Uterus (tissue), 4 donors: ENCODE data around the gene EFHD1. TPM values are rescaled to one million over a fixed set of nuclear protein-coding genes. Genes with fewer than 3 reads are reported as not detected.
"Not testable (repeated sequence)": the region's sequence is repeated elsewhere in the genome, so short reads cannot be mapped to it uniquely, and the experiment has no call there.

ENCODE experiments used
- DNase-seq, 2 donors: peaks; one replicate each; pipeline ENCODE4 v3.0.0-alpha.2; 2019 to 2020
- H3K27ac ChIP-seq, 2 donors: fragments of 200-600 bp; sonication (generic); 1 replicate in 1 of 2; 2 replicates in 1 of 2; pipeline ENCODE4 v1.5.1; 2016 to 2018
- H3K27me3 ChIP-seq, 2 donors: fragments of 200-600 bp; sonication (generic); one replicate each; pipeline ENCODE4 v1.5.1; 2018 to 2019; ENCODE audit warnings: control low read depth in 1 of 2
- H3K36me3 ChIP-seq, 2 donors: fragments of 200-600 bp; sonication (generic); one replicate each; pipeline ENCODE4 v1.5.1; 2019; ENCODE audit warnings: control low read depth in 1 of 2
- H3K4me1 ChIP-seq, 2 donors: fragments of 200-600 bp; sonication (generic); one replicate each; pipeline ENCODE4 v1.5.1; 2018 to 2019; ENCODE audit warnings: control low read depth in 1 of 2
- H3K4me3 ChIP-seq, 2 donors: fragments of 200-600 bp; sonication (generic); 1 replicate in 1 of 2; 2 replicates in 1 of 2; pipeline ENCODE4 v1.5.1; 2018 to 2019; ENCODE audit warnings: mild to moderate bottlenecking in 1 of 2
- H3K9me3 ChIP-seq, 2 donors: fragments of 200-600 bp; sonication (generic); one replicate each; pipeline ENCODE4 v1.5.1; 2019; ENCODE audit warnings: control low read depth in 1 of 2
- CTCF ChIP-seq, 4 experiments: fragments of 200-600 bp in 2 of 4; fragments of 450-650 bp in 2 of 4; sonication (generic) in 2 of 4; IDR thresholded peaks; one replicate each; pipeline ENCODE4 v1.5.1; 2016 to 2019; ENCODE audit warnings: antibody characterized with exemption in 4 of 4, mild to moderate bottlenecking in 2 of 4, moderate library complexity in 1 of 4
- POLR2A ChIP-seq, 2 donors: fragments of 450-650 bp; IDR thresholded peaks; one replicate each; pipeline ENCODE4 v1.6.1; 2016; ENCODE audit warnings: antibody characterized with exemption in 2 of 2, mild to moderate bottlenecking in 1 of 2, moderate library complexity in 1 of 2
- intact Hi-C: fragments of 100-400 bp; cut with DNase I; formaldehyde crosslinking; loops from one replicate; pipeline ENCODE4 v1.15.1; 2023; ENCODE audit warnings: low total_unique reads
- total RNA-seq, 4 donors: library from RNA; depleted of rRNA in 3 of 4; stranded (reverse); fragments of >200 nt in 3 of 4; gene quantifications; one replicate each; pipeline versions ENCODE4 v1.1.0 to v1.2.4, GENCODE V29; 2014 to 2023
- donor health status: DM: yes; HTN: yes; CAD: no.

Gene EFHD1
- total RNA-seq, 4 donors from 2014 or later: 8.5 to 102 (median 38.1) TPM

DNA sequence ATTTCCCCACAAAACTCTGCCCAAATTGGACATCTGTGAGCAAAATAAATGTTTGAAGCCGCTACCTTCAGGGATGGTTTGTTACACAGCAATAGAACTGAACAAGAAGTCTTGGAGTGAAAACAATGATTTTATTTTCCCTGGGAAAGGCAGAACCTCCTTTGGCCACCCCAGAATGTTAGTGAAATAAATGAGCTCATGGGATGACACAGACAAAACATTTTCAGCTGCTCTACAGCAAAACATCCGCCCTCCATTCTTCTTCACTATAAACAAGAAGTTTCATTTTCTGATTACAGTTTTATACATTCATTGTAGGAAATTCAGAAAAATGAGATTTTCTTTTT, 4.3 kb upstream of the EFHD1 start:
- Histone ChIP-seq H3K4me3 (no peak overlapping the region), H3K36me3 (no peaks in the 10 kb centered on the region), H3K9me3 (no peaks in the 10 kb centered on the region), H3K27me3 (no peaks in the 10 kb centered on the region), H3K27ac (peak overlapping the region; percentile 69 to 76), H3K4me1 (no peaks in the 10 kb centered on the region)
- no peak for DNase-seq
- intact Hi-C loops: no loop called here
- TF ChIP-seq CTCF (IDR thresholded peaks at IDR 0.05) (no peak), POLR2A (IDR thresholded peaks at IDR 0.05) (no peak)

- H3K4me3 ChIP-seq: peak overlapping the region; percentile 70 to 76
- intact Hi-C loops: no loop called here
- H3K27me3 ChIP-seq: no peaks in the 10 kb centered on the region
- peak overlapping the region; percentile 87 to 93 for H3K27ac ChIP-seq
- no peak for TF ChIP-seq CTCF (IDR thresholded peaks at IDR 0.05)
- TF ChIP-seq POLR2A (IDR thresholded peaks at IDR 0.05): no peak
- no peaks in the 10 kb centered on the region for H3K9me3 ChIP-seq
- H3K4me1 ChIP-seq: no peaks in the 10 kb centered on the region
- H3K36me3 ChIP-seq: no peaks in the 10 kb centered on the region
- DNase-seq: peak in 1 of 2 donors; percentile 29
Measured at GRCh38 chr2:232632229-232632903, 1.0 kb upstream of the EFHD1 start.

DNA sequence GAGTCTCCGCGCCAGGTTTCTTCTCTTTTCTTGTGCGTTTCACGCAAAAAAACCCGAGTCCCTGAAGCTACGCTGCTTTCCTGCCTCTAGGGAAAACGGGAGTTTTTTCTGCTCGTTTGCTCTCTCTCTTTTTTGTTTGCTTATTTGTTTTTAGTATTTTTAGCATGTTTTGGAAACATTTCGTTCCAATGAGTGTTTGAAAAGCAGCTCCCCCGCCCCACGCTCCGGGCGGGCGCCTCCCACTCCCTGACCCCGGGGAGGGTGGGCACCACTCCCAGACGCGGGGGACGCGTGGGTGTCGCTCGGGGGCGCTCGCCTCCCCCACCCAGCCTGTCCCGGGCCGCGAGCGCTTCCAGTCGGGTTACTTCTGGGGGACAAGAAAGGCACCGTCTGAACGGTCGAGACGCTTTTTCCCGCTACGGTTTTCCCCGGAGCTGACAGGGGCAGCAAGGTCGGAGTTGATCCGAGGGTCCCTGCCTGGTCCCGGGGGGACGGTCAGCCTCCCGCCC, 446 bp upstream of the EFHD1 start:
- Histone ChIP-seq H3K36me3 (no peaks in the 10 kb centered on the region), H3K9me3 (no peaks in the 10 kb centered on the region), H3K27me3 (no peaks in the 10 kb centered on the region), H3K4me1 (no peaks in the 10 kb centered on the region), H3K27ac (peak overlapping the region; percentile 87 to 93), H3K4me3 (peak overlapping the region; percentile 70 to 76)
- DNase-seq: peak; percentile 87
- intact Hi-C loops: no loop called here
- TF ChIP-seq POLR2A (IDR thresholded peaks at IDR 0.05) (no peak), CTCF (IDR thresholded peaks at IDR 0.05) (peak in 1 of 4 experiments; percentile 14)

DNA sequence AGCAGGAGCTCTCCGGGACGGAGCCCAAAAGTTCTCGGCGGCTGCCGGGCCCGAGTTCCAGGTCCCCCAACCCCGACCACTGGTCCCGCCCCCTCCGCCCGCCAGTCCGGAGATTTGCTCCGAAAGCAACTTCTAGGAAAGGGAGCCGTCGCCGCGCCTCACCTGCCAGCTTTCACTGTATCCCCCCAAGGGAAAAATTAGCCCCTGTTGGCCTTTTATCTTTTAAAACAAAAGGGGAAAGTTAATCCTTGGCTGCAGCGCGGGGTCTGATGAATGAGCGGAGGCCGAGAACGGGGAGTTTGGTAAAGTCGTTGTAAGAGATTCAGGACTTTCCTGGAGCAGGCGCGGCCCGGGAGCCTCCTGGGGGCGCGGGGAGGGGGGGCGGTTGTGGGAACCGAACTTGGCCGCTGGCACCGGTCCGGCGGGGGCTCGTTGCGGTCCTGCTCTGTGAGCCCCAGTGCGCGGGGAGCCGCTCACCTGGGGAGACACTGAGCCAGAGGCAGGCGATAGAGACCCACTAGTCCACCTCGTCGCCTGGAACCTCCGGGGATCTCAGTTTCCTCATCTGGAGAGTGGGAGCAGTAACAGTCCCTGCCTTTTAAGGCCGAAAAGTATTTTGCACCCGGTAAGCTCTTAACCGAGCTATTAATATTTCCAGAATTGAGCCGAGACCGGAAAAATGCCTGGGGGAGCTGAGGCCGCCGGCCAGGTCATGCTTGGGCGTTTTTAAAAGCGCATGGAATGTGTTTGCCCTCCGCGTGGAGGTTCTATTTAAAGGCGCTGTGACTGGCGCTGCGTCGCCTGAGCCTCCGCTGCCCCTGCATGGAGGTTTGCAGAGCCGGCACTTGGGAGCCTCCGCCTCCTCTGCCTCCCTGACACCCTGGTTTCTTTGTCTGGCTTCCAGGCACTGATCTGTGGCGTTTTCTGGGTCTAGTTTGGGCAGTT, 1.1 kb downstream of the EFHD1 start:
- peak overlapping the region; percentile 87 to 93 for H3K27ac ChIP-seq
- intact Hi-C loops: no loop called here
- H3K9me3 ChIP-seq: no peaks in the 10 kb centered on the region
- DNase-seq: peak; percentile 32 to 41
- H3K36me3 ChIP-seq: no peaks in the 10 kb centered on the region
- no peaks in the 10 kb centered on the region for H3K4me1 ChIP-seq
- no peaks in the 10 kb centered on the region for H3K27me3 ChIP-seq
- H3K4me3 ChIP-seq: peak overlapping the region; percentile 70 to 76
- TF ChIP-seq POLR2A (IDR thresholded peaks at IDR 0.05) (no peak), CTCF (IDR thresholded peaks at IDR 0.05) (no peak)

DNA sequence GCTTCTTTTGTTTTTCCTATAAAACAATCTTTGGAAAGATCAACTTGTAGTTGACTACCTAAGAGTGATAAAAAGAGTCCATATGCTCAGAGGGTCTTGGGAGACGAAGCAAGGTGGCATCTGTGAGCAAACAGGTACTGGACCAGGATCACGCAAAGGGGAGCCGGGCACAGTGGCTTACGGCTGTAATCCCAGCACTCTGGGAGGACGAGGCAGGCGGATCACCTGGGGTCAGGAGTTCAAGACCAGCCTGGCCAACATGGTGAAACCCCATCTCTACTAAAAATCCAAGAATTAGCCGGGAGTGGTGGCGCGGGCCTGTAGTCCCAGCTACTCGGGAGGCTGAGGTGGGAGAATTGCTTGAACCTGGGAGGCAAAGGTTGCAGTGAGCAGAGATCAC, 2.0 kb downstream of the EFHD1 start:
- Histone ChIP-seq H3K4me3 (peak overlapping the region in 1 of 2 donors; percentile 76), H3K27ac (peak overlapping the region; percentile 87 to 93)
- H3K27me3 ChIP-seq, H3K4me1 ChIP-seq, H3K9me3 ChIP-seq, H3K36me3 ChIP-seq, intact Hi-C loops, DNase-seq: not testable (repeated sequence)
